Right lobe of liver (tissue), 6 donors: ENCODE measurements around the gene WDR45B. TPM values are rescaled to one million over a fixed set of nuclear protein-coding genes. Genes with fewer than 3 reads are reported as not detected.
A peak's percentile ranks its signal among the peaks of the same experiment; 100 is the strongest.
"Not testable (repeated sequence)": the region's sequence is repeated elsewhere in the genome, so short reads cannot be mapped to it uniquely, and the experiment has no call there.

ENCODE experiments used
- ATAC-seq, 4 donors: fragments of 200-7000 bp; cut with Tn5 transposase; one replicate each; pipeline ENCODE4 v1.9.1; 2020; ENCODE audit warnings: mild to moderate bottlenecking in 4 of 4, moderate library complexity in 4 of 4
- DNase-seq, 3 donors: peaks; one replicate each; pipeline ENCODE4 v3.0.0-alpha.2; 2020
- H3K27ac ChIP-seq, 3 donors: fragments of 200-600 bp; one replicate each; pipeline ENCODE4 v1.8.0; 2022
- H3K27me3 ChIP-seq, 2 donors: fragments of 200-600 bp; one replicate each; pipeline ENCODE4 v1.8.0; 2022
- H3K36me3 ChIP-seq, 4 donors: fragments of 200-600 bp; sonication (generic) in 1 of 4; one replicate each; pipeline versions ENCODE4 v1.5.1 to v1.8.0; 2017 to 2022; ENCODE audit warnings: control low read depth in 1 of 4
- H3K4me1 ChIP-seq, 4 donors: fragments of 200-600 bp; sonication (generic) in 1 of 4; one replicate each; pipeline versions ENCODE4 v1.5.1 to v1.8.0; 2017 to 2022; ENCODE audit warnings: control low read depth in 1 of 4
- H3K4me3 ChIP-seq, 3 donors: fragments of 200-600 bp; one replicate each; pipeline ENCODE4 v1.8.0; 2022
- H3K9me3 ChIP-seq, 4 donors: fragments of 200-600 bp; sonication (generic) in 1 of 4; one replicate each; pipeline versions ENCODE4 v1.5.1 to v1.8.0; 2017 to 2022; ENCODE audit warnings: control low read depth in 1 of 4
- POLR2A ChIP-seq: fragments of 450-650 bp; IDR thresholded peaks from one replicate; pipeline ENCODE4 v1.6.1; 2017; ENCODE audit warnings: antibody characterized with exemption, mild to moderate bottlenecking
- WGBS: methylation state at CpG from one replicate; pipeline ENCODE4 v1.1.6; 2018; ENCODE audit warnings: low coverage, low lambda C conversion rate; ENCODE audit not compliant: insufficient coverage; ENCODE audit errors: missing lambda C conversion rate; 5-methylcytosine and 5-hydroxymethylcytosine counted together
- intact Hi-C, 2 donors: fragments of 100-400 bp; cut with DNase I; formaldehyde crosslinking; loops; one replicate each; pipeline versions ENCODE4 v1.11.2 to v1.14.1; 2022
- total RNA-seq, 6 experiments: library from RNA; depleted of rRNA in 2 of 6; stranded (reverse); fragments of >200 nt in 2 of 6; fragmentation: NEBNext Ultra II Directional in 3 of 6; extraction: Animal tissue kit (Norgen Biotek cat#: 25700) in 3 of 6; gene quantifications; one replicate each; pipeline versions ENCODE4 v1.1.0 to v1.2.4, GENCODE V29; 2016 to 2023
- TF ChIP-seq, protein P1 (sequence below), 4 donors: fragments of 200-600 bp in 3 of 4; fragments of 450-650 bp in 1 of 4; IDR thresholded peaks; one replicate each; pipeline versions ENCODE4 v1.5.1 to v1.8.0; 2016 to 2022; ENCODE audit warnings: antibody characterized with exemption in 4 of 4, mild to moderate bottlenecking in 2 of 4
- donor health status: DM: no; HTN: yes; CAD: no.
- donor health status: DM: no; HTN: no; CAD: no.
- donor health status: DM: no; HTN: no; CAD: no.
- donor health status: DM: no; HTN: yes; CAD: no.
- donor health status: DM: no; HTN: yes; CAD: no.

Gene WDR45B
- total RNA-seq, 6 experiments from 2014 or later, result 27.7 to 40.7 (median 31.6) TPM

DNA sequence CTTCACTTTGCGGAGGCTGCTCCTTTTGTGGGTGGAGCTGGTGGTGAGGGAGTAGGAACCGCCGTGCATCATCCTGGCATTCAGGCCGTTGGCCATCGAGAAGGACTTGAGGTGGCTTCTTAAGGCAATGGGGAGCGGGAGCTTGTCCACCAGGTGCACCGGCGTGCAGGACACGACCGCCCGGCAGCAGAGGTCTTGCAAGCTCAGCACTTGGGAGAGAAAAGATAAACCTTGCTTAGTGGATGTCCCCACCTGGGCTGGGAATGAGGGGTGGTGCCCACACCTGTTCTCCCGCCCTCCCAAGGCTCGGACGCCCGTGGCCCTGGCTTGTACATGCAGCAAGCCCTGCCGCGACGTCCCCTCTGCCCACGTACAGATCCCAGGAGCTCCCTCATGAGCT lies 9.7 kb upstream of the WDR45B start:
- Histone ChIP-seq H3K4me1 (peaks cover 0 to 10% (median 0%) of the 10 kb centered on the region in 4 donors), H3K27me3 (no peaks in the 10 kb centered on the region), H3K27ac (no peak overlapping the region), H3K36me3 (no peaks in the 10 kb centered on the region), H3K4me3 (no peak overlapping the region), H3K9me3 (no peaks in the 10 kb centered on the region)
- ATAC-seq (no peak), DNase-seq (peak in 1 of 3 donors; percentile 40)
- TF ChIP-seq, protein P1, sequence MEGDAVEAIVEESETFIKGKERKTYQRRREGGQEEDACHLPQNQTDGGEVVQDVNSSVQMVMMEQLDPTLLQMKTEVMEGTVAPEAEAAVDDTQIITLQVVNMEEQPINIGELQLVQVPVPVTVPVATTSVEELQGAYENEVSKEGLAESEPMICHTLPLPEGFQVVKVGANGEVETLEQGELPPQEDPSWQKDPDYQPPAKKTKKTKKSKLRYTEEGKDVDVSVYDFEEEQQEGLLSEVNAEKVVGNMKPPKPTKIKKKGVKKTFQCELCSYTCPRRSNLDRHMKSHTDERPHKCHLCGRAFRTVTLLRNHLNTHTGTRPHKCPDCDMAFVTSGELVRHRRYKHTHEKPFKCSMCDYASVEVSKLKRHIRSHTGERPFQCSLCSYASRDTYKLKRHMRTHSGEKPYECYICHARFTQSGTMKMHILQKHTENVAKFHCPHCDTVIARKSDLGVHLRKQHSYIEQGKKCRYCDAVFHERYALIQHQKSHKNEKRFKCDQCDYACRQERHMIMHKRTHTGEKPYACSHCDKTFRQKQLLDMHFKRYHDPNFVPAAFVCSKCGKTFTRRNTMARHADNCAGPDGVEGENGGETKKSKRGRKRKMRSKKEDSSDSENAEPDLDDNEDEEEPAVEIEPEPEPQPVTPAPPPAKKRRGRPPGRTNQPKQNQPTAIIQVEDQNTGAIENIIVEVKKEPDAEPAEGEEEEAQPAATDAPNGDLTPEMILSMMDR (IDR thresholded peaks at IDR 0.05), result no peak
- no peak for TF ChIP-seq POLR2A
- intact Hi-C loops, result no loop called here
- WGBS, result 91% methylated on average over 10 of the region's 19 CpGs

DNA sequence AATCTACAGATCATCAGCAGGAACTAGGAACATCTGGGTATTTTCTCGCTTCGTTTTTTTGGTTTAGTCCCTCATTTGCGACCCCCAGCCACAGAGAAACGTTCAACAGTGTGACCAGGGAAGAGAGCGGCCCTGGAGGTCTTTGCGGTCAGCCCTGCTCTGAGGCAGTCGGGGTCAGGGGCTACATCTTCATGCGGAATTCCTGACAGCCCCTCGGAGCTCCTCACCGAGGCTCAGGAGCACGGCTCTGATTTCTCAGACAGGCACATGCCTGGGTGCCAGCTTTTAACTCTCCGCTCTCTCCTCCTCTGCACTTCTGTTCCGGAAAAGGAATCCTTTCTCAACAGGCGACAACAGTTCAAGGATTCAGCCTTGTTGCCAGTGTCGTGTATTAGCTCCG lies 8.0 kb upstream of the WDR45B start:
- TF ChIP-seq, protein P1 (IDR thresholded peaks at IDR 0.05), result no peak
- no peak for TF ChIP-seq POLR2A
- Histone ChIP-seq H3K27me3 (no peaks in the 10 kb centered on the region), H3K4me3 (no peak overlapping the region), H3K27ac (no peak overlapping the region), H3K4me1 (peaks cover 0 to 10% (median 0%) of the 10 kb centered on the region in 4 donors), H3K9me3 (no peaks in the 10 kb centered on the region), H3K36me3 (no peaks in the 10 kb centered on the region)
- intact Hi-C loops, result no loop called here
- no peak for ATAC-seq
- 95% methylated on average over 4 of the region's 16 CpGs for WGBS
- peak in 1 of 3 donors; percentile 29 for DNase-seq

DNA sequence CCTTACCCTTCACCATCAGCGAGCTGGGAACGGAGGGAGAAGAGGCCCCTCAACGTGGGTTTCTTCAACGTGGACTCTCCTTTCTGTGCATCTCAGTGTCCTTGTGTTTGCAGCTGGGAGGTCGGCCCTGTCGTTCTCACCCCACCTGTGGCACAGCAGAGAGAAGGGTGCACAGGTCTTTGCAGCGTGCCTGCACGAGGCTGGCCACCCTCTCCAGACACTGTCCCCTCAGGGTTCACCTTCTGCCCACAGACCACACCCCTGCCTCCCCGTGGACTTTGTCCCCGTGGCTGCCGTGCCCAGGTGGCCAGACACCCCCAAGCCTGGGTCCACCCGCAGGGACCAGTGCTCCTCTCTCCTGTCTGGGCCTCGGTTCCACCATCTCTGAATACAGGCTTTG lies 7.3 kb upstream of the WDR45B start:
- DNase-seq (peak in 1 of 3 donors; percentile 53), ATAC-seq (peak in 2 of 4 donors; percentile 23 to 31)
- intact Hi-C loops, result no loop called here
- Histone ChIP-seq H3K9me3 (no peaks in the 10 kb centered on the region), H3K27ac (no peak overlapping the region), H3K36me3 (no peaks in the 10 kb centered on the region), H3K4me3 (no peak overlapping the region), H3K27me3 (no peaks in the 10 kb centered on the region), H3K4me1 (peaks cover 0 to 10% (median 0%) of the 10 kb centered on the region in 4 donors)
- 29% methylated on average over 10 of the region's 13 CpGs for WGBS
- TF ChIP-seq, protein P1 (IDR thresholded peaks at IDR 0.05), result no peak
- TF ChIP-seq POLR2A, result no peak

DNA sequence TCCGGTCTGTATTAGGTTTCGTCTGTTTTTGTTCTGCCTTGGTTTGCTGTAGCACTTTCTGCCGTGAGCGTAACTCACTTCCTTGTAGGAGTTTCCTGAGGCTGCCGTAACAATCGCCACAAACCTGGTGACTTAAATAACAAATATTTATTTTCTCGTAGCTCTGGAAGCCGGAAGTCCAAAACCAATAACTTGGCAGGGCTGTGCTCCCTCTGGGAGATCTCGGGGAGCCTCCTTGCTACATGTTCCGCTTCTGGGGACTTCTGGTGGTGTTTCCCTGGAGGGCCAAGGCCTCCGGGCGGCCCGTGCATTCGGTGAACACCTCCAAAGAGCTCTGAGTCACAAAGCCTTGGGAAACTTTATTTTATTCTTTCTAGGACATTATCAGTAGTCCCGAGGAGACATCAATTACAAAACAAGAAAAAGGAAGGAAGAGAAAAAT lies 6.8 kb upstream of the WDR45B start:
- WGBS, result 58% methylated on average over 15 of the region's 15 CpGs
- Histone ChIP-seq H3K4me3 (no peak overlapping the region), H3K9me3 (no peaks in the 10 kb centered on the region), H3K27ac (no peak overlapping the region), H3K36me3 (no peaks in the 10 kb centered on the region), H3K27me3 (no peaks in the 10 kb centered on the region), H3K4me1 (peaks cover 0 to 10% (median 0%) of the 10 kb centered on the region in 4 donors)
- no peak for TF ChIP-seq POLR2A
- TF ChIP-seq, protein P1 (IDR thresholded peaks at IDR 0.05), result no peak
- intact Hi-C loops, result no loop called here
- DNase-seq (peak in 1 of 3 donors; percentile 20), ATAC-seq (peak in 1 of 4 donors; percentile 8)

DNA sequence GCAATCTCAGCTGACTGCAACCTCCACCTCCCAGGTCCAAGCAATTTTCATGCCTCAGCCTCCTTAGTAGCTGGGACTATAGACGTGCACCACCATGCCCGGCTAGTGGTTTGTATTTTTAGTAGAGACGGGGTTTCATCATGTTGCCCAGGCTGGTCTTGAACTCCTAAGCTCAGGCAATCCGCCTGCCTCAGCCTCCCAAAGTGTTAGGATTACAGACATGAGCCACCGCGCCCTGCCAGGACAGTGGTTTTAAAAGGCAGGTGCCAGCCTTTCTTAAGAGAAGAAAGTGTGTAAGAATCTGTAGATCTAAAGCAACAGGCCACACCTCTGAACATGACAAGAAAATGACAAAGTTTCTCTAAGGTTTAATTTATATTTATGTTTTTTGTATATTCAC lies 6.4 kb upstream of the WDR45B start:
- intact Hi-C loops, H3K27ac ChIP-seq, H3K9me3 ChIP-seq, H3K36me3 ChIP-seq, H3K4me3 ChIP-seq, H3K4me1 ChIP-seq, ATAC-seq, DNase-seq, H3K27me3 ChIP-seq: not testable (repeated sequence)
- 87% methylated on average over 4 of the region's 6 CpGs for WGBS
